GM13976 (cell line): ENCODE data around the gene PFN4.
"Not testable (repeated sequence)": the region's sequence is repeated elsewhere in the genome, so short reads cannot be mapped to it uniquely, and the experiment has no call there.

ENCODE experiments used
- DNase-seq: peaks from one replicate; pipeline ENCODE4 v3.0.0; 2012; ENCODE audit warnings: low spot score
- in situ Hi-C: fragments of 300-500 bp; cut with MboI; formaldehyde crosslinking; loops from one replicate; pipeline ENCODE4 v1.12.0; 2022; ENCODE audit warnings: low sequenced_read_pairs, mixed read lengths, inconsistent platforms; ENCODE audit not compliant: unreplicated experiment
- TF ChIP-seq, protein P1 (sequence below): IDR thresholded peaks from 2 replicates; pipeline ENCODE4 v1.5.1; 2012; ENCODE audit warnings: borderline replicate concordance, mild to moderate bottlenecking; ENCODE audit not compliant: insufficient read depth; ENCODE audit errors: extremely low read depth, missing control alignments, control extremely low read depth

Gene PFN4

DNA sequence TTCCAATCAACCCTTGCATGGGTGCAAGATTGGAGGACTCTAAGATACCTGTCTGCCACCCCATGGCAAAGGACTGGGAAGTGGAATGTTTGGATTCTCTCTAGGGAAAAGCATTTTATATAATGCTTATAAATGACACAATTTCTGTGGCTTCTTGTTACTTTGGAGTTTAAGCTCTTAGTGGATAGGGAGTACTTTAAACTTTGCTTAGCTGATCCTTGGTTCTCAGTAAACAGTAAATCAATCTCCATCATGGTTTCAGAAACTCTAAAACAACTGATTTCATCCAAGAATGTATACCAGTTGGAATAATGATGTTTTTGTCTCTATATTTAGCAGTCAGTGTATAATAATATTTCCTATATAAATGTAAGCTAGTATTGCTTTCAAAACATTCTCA lies 37.6 kb upstream of the PFN4 start:
- no peak for DNase-seq
- TF ChIP-seq, protein P1, sequence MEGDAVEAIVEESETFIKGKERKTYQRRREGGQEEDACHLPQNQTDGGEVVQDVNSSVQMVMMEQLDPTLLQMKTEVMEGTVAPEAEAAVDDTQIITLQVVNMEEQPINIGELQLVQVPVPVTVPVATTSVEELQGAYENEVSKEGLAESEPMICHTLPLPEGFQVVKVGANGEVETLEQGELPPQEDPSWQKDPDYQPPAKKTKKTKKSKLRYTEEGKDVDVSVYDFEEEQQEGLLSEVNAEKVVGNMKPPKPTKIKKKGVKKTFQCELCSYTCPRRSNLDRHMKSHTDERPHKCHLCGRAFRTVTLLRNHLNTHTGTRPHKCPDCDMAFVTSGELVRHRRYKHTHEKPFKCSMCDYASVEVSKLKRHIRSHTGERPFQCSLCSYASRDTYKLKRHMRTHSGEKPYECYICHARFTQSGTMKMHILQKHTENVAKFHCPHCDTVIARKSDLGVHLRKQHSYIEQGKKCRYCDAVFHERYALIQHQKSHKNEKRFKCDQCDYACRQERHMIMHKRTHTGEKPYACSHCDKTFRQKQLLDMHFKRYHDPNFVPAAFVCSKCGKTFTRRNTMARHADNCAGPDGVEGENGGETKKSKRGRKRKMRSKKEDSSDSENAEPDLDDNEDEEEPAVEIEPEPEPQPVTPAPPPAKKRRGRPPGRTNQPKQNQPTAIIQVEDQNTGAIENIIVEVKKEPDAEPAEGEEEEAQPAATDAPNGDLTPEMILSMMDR: no peak
- in situ Hi-C loops: no loop called here

DNA sequence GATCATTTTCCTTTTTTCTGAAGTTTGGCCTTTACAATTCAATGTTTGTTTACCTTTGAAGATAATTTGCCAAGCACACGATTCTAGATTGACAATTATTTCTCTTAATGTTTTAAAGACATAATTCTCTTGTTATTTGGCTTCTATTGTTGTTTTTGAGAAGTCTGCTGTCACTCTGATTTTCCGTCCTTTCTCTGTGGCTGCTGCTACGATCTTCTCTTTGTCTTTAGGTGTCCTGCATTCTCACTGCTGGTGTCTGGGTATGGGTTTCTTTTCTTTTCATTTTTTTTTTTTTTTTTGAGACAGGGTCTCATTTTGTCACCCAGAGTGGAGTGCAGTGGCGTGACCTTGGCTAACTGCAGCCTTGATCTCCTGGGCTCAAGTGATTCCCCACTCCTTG lies 36.6 kb upstream of the PFN4 start:
- TF ChIP-seq, protein P1: no peak
- in situ Hi-C loops: no loop called here
- DNase-seq: no peak

DNA sequence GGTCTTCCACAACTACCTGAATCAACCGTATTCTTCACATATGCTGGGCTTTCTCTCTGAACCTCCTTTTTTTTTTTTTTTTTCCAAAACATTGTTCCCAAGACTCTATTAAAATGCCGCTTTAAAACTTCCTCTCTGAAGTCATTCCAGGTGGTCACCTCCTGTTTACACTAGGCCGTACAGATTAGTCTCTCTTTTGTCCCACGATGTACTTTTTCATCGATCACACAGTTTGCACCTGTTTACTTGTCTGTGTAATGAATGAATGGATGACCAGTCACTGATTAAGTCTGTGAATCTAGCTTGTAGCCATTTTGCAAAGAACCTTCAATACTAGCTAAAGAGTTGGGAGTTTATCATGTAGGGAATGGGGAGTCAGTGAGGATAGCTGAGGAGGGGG lies 35.0 kb upstream of the PFN4 start:
- no peak for DNase-seq
- TF ChIP-seq, protein P1: no peak
- in situ Hi-C loops: no loop called here

DNA sequence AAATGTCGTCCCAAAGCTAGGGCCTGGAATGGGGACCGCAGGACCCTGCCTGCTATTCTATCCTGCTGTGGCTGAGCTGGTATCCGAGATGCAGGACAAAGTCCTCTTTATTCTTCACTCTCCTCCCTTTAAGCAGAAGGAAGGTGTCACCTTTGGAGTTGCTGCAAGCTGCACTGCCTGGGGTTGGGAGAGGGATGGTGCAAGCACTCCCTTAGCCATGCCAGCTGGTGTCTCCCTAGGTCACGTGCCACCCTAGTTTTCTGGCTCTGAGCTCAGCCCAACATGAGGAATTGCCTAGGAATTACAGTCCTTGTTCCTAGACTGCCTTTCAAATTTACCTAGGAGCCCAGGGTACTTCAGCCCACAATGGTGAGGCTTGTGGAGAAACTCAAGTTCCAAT lies 30.3 kb upstream of the PFN4 start:
- no peak for DNase-seq
- TF ChIP-seq, protein P1: no peak
- in situ Hi-C loops: no loop called here

DNA sequence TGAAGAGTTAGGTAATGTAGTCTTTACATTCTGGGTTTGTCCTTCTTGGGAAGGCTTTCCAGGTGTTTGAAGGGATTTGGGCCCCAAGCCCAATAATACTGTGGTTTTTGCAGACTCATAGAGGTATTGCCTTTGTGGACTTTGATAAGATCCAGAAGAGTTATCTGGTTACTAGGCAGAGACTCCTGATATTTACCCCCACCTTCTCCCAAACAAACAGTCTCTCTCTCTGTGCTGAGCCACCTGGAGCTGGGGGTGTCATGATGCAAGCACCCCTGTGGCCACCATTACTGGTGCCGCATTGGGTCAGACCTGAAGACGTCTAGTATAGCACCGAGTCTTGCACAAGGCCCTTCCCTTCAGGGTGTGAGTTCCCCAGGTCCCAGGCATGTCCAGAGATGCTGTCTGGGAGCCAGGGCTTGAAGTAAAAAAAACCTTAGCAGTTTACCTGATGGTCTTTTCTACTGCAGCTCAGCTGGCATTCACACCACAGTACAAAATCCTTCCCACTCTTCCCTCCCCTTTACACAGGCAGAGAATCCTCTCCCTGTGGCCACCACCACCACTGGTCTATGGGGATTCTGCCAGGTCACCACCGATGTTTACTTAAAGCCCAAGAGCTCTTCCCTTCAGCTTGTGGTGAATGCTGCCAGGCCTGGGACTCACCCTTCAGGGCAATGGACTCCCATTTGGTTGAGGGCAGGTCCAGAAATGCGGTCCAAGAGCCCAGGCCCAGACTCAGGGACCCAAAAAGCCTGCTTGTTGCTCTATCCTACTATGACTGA lies 29.5 kb upstream of the PFN4 start:
- TF ChIP-seq, protein P1: no peak
- in situ Hi-C loops: no loop called here
- DNase-seq: no peak

DNA sequence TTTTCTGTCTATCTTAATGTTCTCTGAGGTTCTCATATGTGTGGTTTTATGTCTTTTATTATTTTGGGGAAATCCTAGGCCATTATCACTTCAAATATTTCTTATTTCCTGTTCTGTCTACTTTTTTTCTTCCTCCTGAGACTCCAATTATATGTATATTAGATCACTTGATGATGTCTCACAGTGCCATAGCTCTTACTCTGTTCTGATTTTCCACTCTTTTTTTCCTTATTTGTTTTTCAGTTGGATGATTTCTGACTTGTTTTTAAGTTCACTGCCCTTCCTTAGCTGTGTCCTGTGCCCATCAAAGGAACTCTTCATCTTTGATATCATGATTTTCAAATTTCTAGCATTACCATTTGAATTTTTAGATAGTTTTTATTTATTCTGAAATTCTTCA lies 24.2 kb upstream of the PFN4 start:
- in situ Hi-C loops: no loop called here
- TF ChIP-seq, protein P1: no peak
- no peak for DNase-seq

DNA sequence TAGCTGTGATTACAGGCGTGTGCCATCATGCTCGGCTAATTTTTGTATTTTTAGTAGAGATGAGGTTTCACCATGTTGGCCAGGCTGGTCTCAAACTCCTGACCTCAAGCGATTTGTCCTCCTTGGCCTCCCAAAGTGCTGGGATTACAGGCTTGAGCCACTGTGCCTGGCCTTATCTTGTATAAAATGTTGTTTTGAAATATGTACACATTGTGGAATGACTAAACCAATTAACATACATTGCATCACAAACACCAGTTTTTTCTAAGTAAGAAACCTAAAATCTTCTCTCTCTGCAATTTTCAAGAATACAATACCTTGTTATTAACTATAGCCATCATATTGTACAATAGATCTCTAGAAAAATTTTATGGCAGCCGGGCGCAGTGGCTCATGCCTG lies 17.2 kb upstream of the PFN4 start:
- in situ Hi-C loops, DNase-seq: not testable (repeated sequence)
